Keratinocyte (primary cell): ENCODE results near the gene METAP1D. TPM values are rescaled to one million over a fixed set of nuclear protein-coding genes. Genes with fewer than 3 reads are reported as not detected.

Experiments used
- DNase-seq: peaks from one replicate; pipeline ENCODE4 v3.0.0-alpha.2; 2011; ENCODE audit warnings: low read depth, missing footprints, low spot score
- FAIRE-seq: peaks from 2 replicates; lab custom pipeline; 2011; peaks lifted over from hg19 to GRCh38; lab: Jason Lieb, UNC
- H2AFZ ChIP-seq: 2 replicates; pipeline ENCODE4 v1.6.0; 2012; ENCODE audit warnings: low read length, control low read depth, inconsistent platforms; ENCODE audit not compliant: control insufficient read depth
- H3K27ac ChIP-seq: 2 replicates; pipeline ENCODE4 v1.5.1; 2011; ENCODE audit warnings: low read length; ENCODE audit not compliant: control insufficient read depth, insufficient read depth
- H3K27me3 ChIP-seq: 3 replicates; pipeline ENCODE4 v1.6.0; 2011; ENCODE audit warnings: low read length; ENCODE audit not compliant: control insufficient read depth, insufficient read depth; ENCODE audit errors: extremely low read depth
- H3K36me3 ChIP-seq, 2 experiments: 2 replicates in 1 of 2; 3 replicates in 1 of 2; pipeline ENCODE4 v1.5.1; 2011; ENCODE audit warnings: low read length in 2 of 2, mild to moderate bottlenecking in 1 of 2; ENCODE audit not compliant: control insufficient read depth in 2 of 2, insufficient read depth in 2 of 2; ENCODE audit errors: extremely low read depth in 1 of 2
- H3K4me1 ChIP-seq: 3 replicates; pipeline ENCODE4 v1.5.1; 2011; ENCODE audit warnings: low read length; ENCODE audit not compliant: control insufficient read depth, insufficient read depth; ENCODE audit errors: extremely low read depth
- H3K4me2 ChIP-seq: 3 replicates; pipeline ENCODE4 v1.6.0; 2011; ENCODE audit warnings: low read depth, low read length; ENCODE audit not compliant: control insufficient read depth, insufficient read depth; ENCODE audit errors: extremely low read depth
- H3K4me3 ChIP-seq, 3 experiments: fragments of 200-600 bp in 1 of 3; sonication (generic) in 1 of 3; 2 replicates in 2 of 3; 3 replicates in 1 of 3; pipeline ENCODE4 v1.5.1; 2011 to 2016; ENCODE audit warnings: low read length in 3 of 3, mild to moderate bottlenecking in 3 of 3, control low read depth in 2 of 3, inconsistent platforms in 1 of 3, low read depth in 1 of 3, mixed read lengths in 1 of 3, mixed run types in 1 of 3, moderate library complexity in 1 of 3; ENCODE audit not compliant: control insufficient read depth in 2 of 3, insufficient read depth in 2 of 3; ENCODE audit errors: extremely low read depth in 1 of 3
- H3K79me2 ChIP-seq: 2 replicates; pipeline ENCODE4 v1.6.0; 2012; ENCODE audit warnings: low read length; ENCODE audit not compliant: control insufficient read depth, insufficient read depth
- H3K9ac ChIP-seq: 3 replicates; pipeline ENCODE4 v1.6.0; 2011; ENCODE audit warnings: low read length; ENCODE audit not compliant: control insufficient read depth, insufficient read depth; ENCODE audit errors: extremely low read depth
- H3K9me1 ChIP-seq: 3 replicates; pipeline ENCODE4 v1.6.0; 2011; ENCODE audit warnings: low read length; ENCODE audit not compliant: control insufficient read depth, insufficient read depth; ENCODE audit errors: extremely low read depth
- H3K9me3 ChIP-seq: 2 replicates; pipeline ENCODE4 v1.5.1; 2012; ENCODE audit warnings: low read depth, low read length; ENCODE audit not compliant: control insufficient read depth
- H4K20me1 ChIP-seq: 3 replicates; pipeline ENCODE4 v1.6.0; 2011; ENCODE audit warnings: low read length; ENCODE audit not compliant: control insufficient read depth, insufficient read depth; ENCODE audit errors: extremely low read depth
- CTCF ChIP-seq, 3 experiments: IDR thresholded peaks in 1 of 3; conservative IDR thresholded peaks in 1 of 3; optimal IDR thresholded peaks in 1 of 3; 2 replicates in 2 of 3; 3 replicates in 1 of 3; pipeline versions ENCODE3 to v1.5.1; 2011; ENCODE audit warnings: low read length in 3 of 3, mild to moderate bottlenecking in 3 of 3, moderate library complexity in 2 of 3, control low read depth in 1 of 3, inconsistent platforms in 1 of 3; ENCODE audit not compliant: insufficient read depth in 2 of 3; ENCODE audit errors: extremely low read depth in 1 of 3
- EZH2 ChIP-seq: IDR thresholded peaks from one replicate; pipeline ENCODE4 v1.6.1; 2012; ENCODE audit warnings: inconsistent platforms, mild to moderate bottlenecking, low read length, moderate library complexity
- dilution Hi-C: fragments of 300-500 bp; cut with MboI; formaldehyde crosslinking; loops from one replicate; pipeline ENCODE4 v1.7.0; 2020; ENCODE audit warnings: low sequenced_read_pairs; ENCODE audit not compliant: extremely low pct_ligation_motif_present
- polyA plus RNA-seq, 5 experiments: library from polyadenylated mRNA; depleted of rRNA in 3 of 5; stranded (reverse) in 3 of 5; stranded (forward) in 1 of 5; unstranded in 1 of 5; fragments of >200 nt; gene quantifications; 1 replicate in 1 of 5; 2 replicates in 3 of 5; 3 replicates in 1 of 5; pipeline versions ENCODE4 v1.2.1 to v1.2.3, GENCODE V29; 2011 to 2012; ENCODE audit warnings: missing spikeins in 2 of 5, low read depth in 1 of 5, low replicate concordance in 1 of 5

Gene METAP1D
- polyA plus RNA-seq, 1 donor (not counting 4 experiments of a cell fraction or from before 2014, with no cell fraction given) = 5.1 TPM

- Histone ChIP-seq H4K20me1 (no peaks in the 10 kb centered on the region), H3K27me3 (no peaks in the 10 kb centered on the region), H3K4me2 (no peak overlapping the region), H3K9me1 (no peaks in the 10 kb centered on the region), H3K4me3 (no peak overlapping the region), H2AFZ (no peak overlapping the region), H3K79me2 (peaks cover 3% of the 10 kb centered on the region), H3K9ac (no peak overlapping the region), H3K27ac (no peak overlapping the region), H3K9me3 (no peaks in the 10 kb centered on the region), H3K4me1 (peaks cover under 1% of the 10 kb centered on the region), H3K36me3 (peaks cover 1 to 6% of the 10 kb centered on the region in 2 experiments)
- FAIRE-seq = no peak
- TF ChIP-seq EZH2 = no peak
- no peak for TF ChIP-seq CTCF (optimal IDR thresholded peaks at IDR 0.05 in 1 of 3, IDR thresholded peaks at IDR 0.05 in 1 of 3, conservative IDR thresholded peaks at IDR 0.05 in 1 of 3; ENCODE audit: extremely low read depth in 1 of 3, insufficient read depth in 2 of 3, low read length in 3 of 3)
- dilution Hi-C loops = no loop called here
- no peak for DNase-seq
These were observed 39.8 kb upstream of the METAP1D start for GRCh38 chr2:171959998-171960397.

- Histone ChIP-seq H3K79me2 (peaks cover 3% of the 10 kb centered on the region), H3K27ac (no peak overlapping the region), H3K27me3 (no peaks in the 10 kb centered on the region), H3K9ac (no peak overlapping the region), H3K9me1 (no peaks in the 10 kb centered on the region), H4K20me1 (no peaks in the 10 kb centered on the region), H3K4me2 (no peak overlapping the region), H3K36me3 (peaks cover 1 to 6% of the 10 kb centered on the region in 2 experiments), H3K4me3 (no peak overlapping the region), H3K9me3 (no peaks in the 10 kb centered on the region), H3K4me1 (no peaks in the 10 kb centered on the region), H2AFZ (no peak overlapping the region)
- FAIRE-seq (no peak), DNase-seq (no peak)
- dilution Hi-C loops = no loop called here
- no peak for TF ChIP-seq EZH2
- no peak for TF ChIP-seq CTCF (optimal IDR thresholded peaks at IDR 0.05 in 1 of 3, IDR thresholded peaks at IDR 0.05 in 1 of 3, conservative IDR thresholded peaks at IDR 0.05 in 1 of 3; ENCODE audit: extremely low read depth in 1 of 3, insufficient read depth in 2 of 3, low read length in 3 of 3)
These were observed 39.2 kb upstream of the METAP1D start for GRCh38 chr2:171960570-171960969.
